Transverse colon (tissue), 3 donors: ENCODE data around the gene IFT88.

Experiments
- CTCF ChIP-seq, 5 experiments: fragments of 200-600 bp in 3 of 5; fragments of 450-650 bp in 2 of 5; sonication (generic) in 3 of 5; IDR thresholded peaks; 1 replicate in 2 of 5; 2 replicates in 3 of 5; pipeline ENCODE4 v1.5.1; 2016 to 2017; ENCODE audit warnings: antibody characterized with exemption in 5 of 5, inconsistent platforms in 3 of 5, mild to moderate bottlenecking in 2 of 5, moderate library complexity in 1 of 5
- POLR2A ChIP-seq: fragments of 450-650 bp; IDR thresholded peaks from one replicate; pipeline ENCODE4 v1.6.1; 2016; ENCODE audit warnings: antibody characterized with exemption, mild to moderate bottlenecking, moderate library complexity

- TF ChIP-seq CTCF (IDR thresholded peaks at IDR 0.05) = no peak
- TF ChIP-seq POLR2A = no peak
Measured at GRCh38 chr13:20664351-20664750, 97.4 kb downstream of the IFT88 start.
